Karpas-422 (cell line): Measurements from ENCODE around the gene UPK3A. TPM values are rescaled to one million over a fixed set of nuclear protein-coding genes. Genes with fewer than 3 reads are reported as not detected.

Source experiments
- DNase-seq: peaks from one replicate; pipeline ENCODE4 v3.0.0-alpha.2; 2015
- H2AFZ ChIP-seq: fragments of 200-600 bp; sonication (generic); 2 replicates; pipeline ENCODE4 v1.6.1; 2014; ENCODE audit warnings: antibody characterized with exemption, low read length, mixed read lengths
- H3K27ac ChIP-seq: fragments of 200-600 bp; sonication (generic); 2 replicates; pipeline ENCODE4 v1.5.1; 2014; ENCODE audit warnings: mild to moderate bottlenecking, low read length, moderate library complexity
- H3K27me3 ChIP-seq: fragments of 200-600 bp; sonication (generic); 2 replicates; pipeline ENCODE4 v1.6.1; 2014; ENCODE audit warnings: low read length, mixed read lengths
- H3K36me3 ChIP-seq: fragments of 200-600 bp; sonication (generic); 2 replicates; pipeline ENCODE4 v1.6.1; 2014; ENCODE audit warnings: low read length, mixed read lengths; ENCODE audit not compliant: insufficient read depth
- H3K4me1 ChIP-seq: fragments of 200-600 bp; sonication (generic); 2 replicates; pipeline ENCODE4 v1.6.1; 2014; ENCODE audit warnings: mild to moderate bottlenecking, low read length, mixed read lengths
- H3K4me2 ChIP-seq: fragments of 200-600 bp; sonication (generic); 2 replicates; pipeline ENCODE4 v1.6.1; 2014; ENCODE audit warnings: low read length, low read depth, mild to moderate bottlenecking; ENCODE audit not compliant: poor library complexity, severe bottlenecking
- H3K4me3 ChIP-seq: fragments of 200-600 bp; sonication (generic); 2 replicates; pipeline ENCODE4 v1.5.1; 2014; ENCODE audit warnings: mild to moderate bottlenecking, antibody characterized with exemption, low read length, mixed read lengths
- H3K79me2 ChIP-seq: fragments of 200-600 bp; sonication (generic); 2 replicates; pipeline ENCODE4 v1.6.1; 2014; ENCODE audit warnings: mild to moderate bottlenecking, low read length, mixed read lengths
- H3K9ac ChIP-seq: fragments of 200-600 bp; sonication (generic); 2 replicates; pipeline ENCODE4 v1.6.0; 2014; ENCODE audit warnings: low read length
- H3K9me2 ChIP-seq: fragments of 200-600 bp; sonication (generic), shearing (Covaris generic); replicated peaks from 2 replicates; pipeline ENCODE4 v1.6.0; 2014; ENCODE audit warnings: mild to moderate bottlenecking, low read length, moderate library complexity; ENCODE audit not compliant: insufficient read depth
- H3K9me3 ChIP-seq: fragments of 300-700, 200-600 bp; sonication (generic); 2 replicates; pipeline ENCODE4 v1.6.1; 2014; ENCODE audit warnings: low read length, mixed read lengths
- H4K20me1 ChIP-seq: fragments of 200-600 bp; sonication (generic); 2 replicates; pipeline ENCODE4 v1.6.1; 2014; ENCODE audit warnings: mild to moderate bottlenecking, antibody characterized with exemption, low read length, low read depth; ENCODE audit not compliant: insufficient read depth
- total RNA-seq: library from RNA; depleted of rRNA; stranded (reverse); fragments of >200 nt; shearing (Covaris generic); gene quantifications from 2 replicates; pipeline ENCODE4 v1.2.3, GENCODE V29; 2014; ENCODE audit warnings: low replicate concordance

Gene UPK3A
- total RNA-seq, 1 experiment from 2014 or later = not detected

GRCh38 chr22:45312856-45313255 lies 28.1 kb downstream of the UPK3A start:
- H3K9me2 ChIP-seq = no peaks in the 10 kb centered on the region
- peaks cover 30% of the 10 kb centered on the region for H3K4me1 ChIP-seq
- DNase-seq = no peak
- H3K79me2 ChIP-seq = peaks cover 77% of the 10 kb centered on the region
- H3K9me3 ChIP-seq = no peaks in the 10 kb centered on the region
- H3K4me2 ChIP-seq = no peak overlapping the region
- no peak overlapping the region for H3K9ac ChIP-seq
- H3K4me3 ChIP-seq = no peak overlapping the region
- no peak overlapping the region for H3K27ac ChIP-seq
- no peaks in the 10 kb centered on the region for H3K36me3 ChIP-seq
- no peak overlapping the region for H2AFZ ChIP-seq
- no peaks in the 10 kb centered on the region; the same call in 1 of the 2 replicates for H4K20me1 ChIP-seq
- H3K27me3 ChIP-seq = no peaks in the 10 kb centered on the region

- H2AFZ ChIP-seq = no peak overlapping the region
- no peaks in the 10 kb centered on the region for H3K9me3 ChIP-seq
- H4K20me1 ChIP-seq = no peaks in the 10 kb centered on the region; the same call in 1 of the 2 replicates
- H3K27me3 ChIP-seq = no peaks in the 10 kb centered on the region
- H3K9ac ChIP-seq = no peak overlapping the region
- peaks cover 32% of the 10 kb centered on the region for H3K4me1 ChIP-seq
- no peak for DNase-seq
- peaks cover 90% of the 10 kb centered on the region for H3K79me2 ChIP-seq
- no peak overlapping the region for H3K4me2 ChIP-seq
- no peak overlapping the region for H3K27ac ChIP-seq
- no peaks in the 10 kb centered on the region for H3K36me3 ChIP-seq
- H3K4me3 ChIP-seq = no peak overlapping the region
- H3K9me2 ChIP-seq = no peaks in the 10 kb centered on the region
Observed at GRCh38 chr22:45314054-45314721, 29.4 kb downstream of the UPK3A start.

- Histone ChIP-seq H2AFZ (no peak overlapping the region), H3K9ac (no peak overlapping the region), H3K4me2 (no peak overlapping the region), H3K9me3 (no peaks in the 10 kb centered on the region), H3K4me1 (peaks cover 31% of the 10 kb centered on the region), H4K20me1 (no peaks in the 10 kb centered on the region; the same call in 1 of the 2 replicates), H3K27me3 (no peaks in the 10 kb centered on the region), H3K79me2 (peaks cover 96% of the 10 kb centered on the region), H3K9me2 (no peaks in the 10 kb centered on the region), H3K36me3 (no peaks in the 10 kb centered on the region), H3K27ac (no peak overlapping the region), H3K4me3 (no peak overlapping the region)
- no peak for DNase-seq
Observed at GRCh38 chr22:45314786-45315185, 30.0 kb downstream of the UPK3A start.

- Histone ChIP-seq H3K9me3 (no peaks in the 10 kb centered on the region), H3K79me2 (peaks cover 98% of the 10 kb centered on the region), H3K9ac (no peak overlapping the region), H3K9me2 (no peaks in the 10 kb centered on the region), H2AFZ (no peak overlapping the region), H3K4me1 (peaks cover 19% of the 10 kb centered on the region), H3K4me2 (no peak overlapping the region), H3K27ac (no peak overlapping the region), H4K20me1 (no peaks in the 10 kb centered on the region), H3K27me3 (no peaks in the 10 kb centered on the region), H3K36me3 (no peaks in the 10 kb centered on the region; the same call in 1 of the 2 replicates), H3K4me3 (no peak overlapping the region)
- DNase-seq = no peak
Observed at GRCh38 chr22:45316796-45317526, 32.2 kb downstream of the UPK3A start.

- Histone ChIP-seq H3K9me2 (no peaks in the 10 kb centered on the region), H4K20me1 (no peaks in the 10 kb centered on the region), H3K27me3 (no peaks in the 10 kb centered on the region), H2AFZ (no peak overlapping the region), H3K4me3 (no peak overlapping the region), H3K4me1 (peaks cover 19% of the 10 kb centered on the region), H3K9me3 (no peaks in the 10 kb centered on the region), H3K79me2 (peaks cover 97% of the 10 kb centered on the region), H3K9ac (no peak overlapping the region), H3K27ac (no peak overlapping the region), H3K36me3 (peaks cover 6% of the 10 kb centered on the region; the same call in 1 of the 2 replicates), H3K4me2 (peak overlapping the region; percentile 44)
- no peak for DNase-seq
Observed at GRCh38 chr22:45317551-45318167, 32.9 kb downstream of the UPK3A start.

GRCh38 chr22:45318168-45318557 lies 33.4 kb downstream of the UPK3A start:
- H3K27ac ChIP-seq = no peak overlapping the region
- 0 out of 2 replicates have a peak overlapping the region, but pooled peaks have one; percentile 13 for H3K4me3 ChIP-seq
- H3K79me2 ChIP-seq = peaks cover 93% of the 10 kb centered on the region
- no peaks in the 10 kb centered on the region for H3K9me3 ChIP-seq
- H3K36me3 ChIP-seq = peaks cover 6% of the 10 kb centered on the region; the same call in 1 of the 2 replicates
- peaks cover 19% of the 10 kb centered on the region for H3K4me1 ChIP-seq
- no peaks in the 10 kb centered on the region for H3K27me3 ChIP-seq
- H2AFZ ChIP-seq = no peak overlapping the region
- no peaks in the 10 kb centered on the region for H4K20me1 ChIP-seq
- peak; percentile 77 for DNase-seq
- H3K9ac ChIP-seq = no peak overlapping the region
- peak overlapping the region; percentile 44 for H3K4me2 ChIP-seq
- H3K9me2 ChIP-seq = no peaks in the 10 kb centered on the region

- no peak for DNase-seq
- Histone ChIP-seq H4K20me1 (no peaks in the 10 kb centered on the region), H3K27ac (no peak overlapping the region), H3K4me3 (0 out of 2 replicates have a peak overlapping the region, but pooled peaks have one; percentile 13), H3K36me3 (peaks cover 6% of the 10 kb centered on the region; the same call in 1 of the 2 replicates), H3K4me2 (peak overlapping the region; percentile 44), H3K9ac (no peak overlapping the region), H3K4me1 (peaks cover 19% of the 10 kb centered on the region), H3K79me2 (peaks cover 89% of the 10 kb centered on the region), H3K9me2 (no peaks in the 10 kb centered on the region), H2AFZ (no peak overlapping the region), H3K27me3 (no peaks in the 10 kb centered on the region), H3K9me3 (no peaks in the 10 kb centered on the region)
Observed at GRCh38 chr22:45318558-45319323, 34.0 kb downstream of the UPK3A start.
